H9 (cell line): ENCODE results near the gene PARP16. TPM values are rescaled to one million over a fixed set of nuclear protein-coding genes. Genes with fewer than 3 reads are reported as not detected.
A peak's percentile ranks its signal among the peaks of the same experiment; 100 is the strongest.

Experiments used
- DNase-seq: peaks from one replicate; pipeline ENCODE4 v3.0.0-alpha.2; 2017
- H2AFZ ChIP-seq: one replicate; pipeline ENCODE4 v1.6.1; 2013; ENCODE audit warnings: mild to moderate bottlenecking, low read length, control low read depth, moderate library complexity
- H2AK5ac ChIP-seq: 2 replicates; pipeline ENCODE4 v1.6.1; 2013; ENCODE audit warnings: low read length, control low read depth, mixed read lengths; ENCODE audit not compliant: insufficient read length
- H2BK120ac ChIP-seq: one replicate; pipeline ENCODE4 v1.6.1; 2013; ENCODE audit warnings: low read depth, mild to moderate bottlenecking, low read length, control low read depth, inconsistent platforms; ENCODE audit not compliant: poor library complexity, severe bottlenecking
- H2BK12ac ChIP-seq: 2 replicates; pipeline ENCODE4 v1.6.1; 2013; ENCODE audit warnings: low read length, control low read depth, mixed read lengths, low read depth; ENCODE audit not compliant: insufficient read length
- H2BK15ac ChIP-seq: 2 replicates; pipeline ENCODE4 v1.6.1; 2013; ENCODE audit warnings: low read depth, low read length, control low read depth
- H2BK20ac ChIP-seq: one replicate; pipeline ENCODE4 v1.6.1; 2013; ENCODE audit warnings: low read depth, mild to moderate bottlenecking, low read length, control low read depth, inconsistent platforms; ENCODE audit not compliant: poor library complexity, severe bottlenecking
- H2BK5ac ChIP-seq: 2 replicates; pipeline ENCODE4 v1.6.1; 2013; ENCODE audit warnings: low read length, control low read depth, mixed read lengths; ENCODE audit not compliant: insufficient read length
- H3K14ac ChIP-seq: 2 replicates; pipeline ENCODE4 v1.6.1; 2013; ENCODE audit warnings: low read length, control low read depth; ENCODE audit not compliant: insufficient read depth
- H3K18ac ChIP-seq: 2 replicates; pipeline ENCODE4 v1.6.1; 2013; ENCODE audit warnings: low read depth, mild to moderate bottlenecking, mixed read lengths, low read length, control low read depth; ENCODE audit not compliant: insufficient read length
- H3K23ac ChIP-seq: 2 replicates; pipeline ENCODE4 v1.6.1; 2013; ENCODE audit warnings: low read length, control low read depth, mixed read lengths, low read depth; ENCODE audit not compliant: insufficient read length
- H3K23me2 ChIP-seq: 2 replicates; pipeline ENCODE4 v1.6.1; 2013; ENCODE audit warnings: low read depth, mild to moderate bottlenecking, mixed read lengths, low read length, control low read depth; ENCODE audit not compliant: insufficient read length, poor library complexity, severe bottlenecking
- H3K27ac ChIP-seq: 2 replicates; pipeline ENCODE4 v1.5.1; 2013; ENCODE audit warnings: low read length, control low read depth, mixed read lengths, low read depth; ENCODE audit not compliant: insufficient read length
- H3K27me3 ChIP-seq: 2 replicates; pipeline ENCODE4 v1.6.1; 2013; ENCODE audit warnings: low read length, control low read depth, inconsistent platforms; ENCODE audit not compliant: insufficient read depth
- H3K4ac ChIP-seq: 2 replicates; pipeline ENCODE4 v1.6.1; 2013; ENCODE audit warnings: low read depth, mild to moderate bottlenecking, control low read depth, inconsistent platforms, low read length, moderate library complexity
- H3K4me1 ChIP-seq: 2 replicates; pipeline ENCODE4 v1.6.1; 2013; ENCODE audit warnings: low read length, control low read depth, inconsistent platforms; ENCODE audit not compliant: insufficient read depth
- H3K4me2 ChIP-seq: 2 replicates; pipeline ENCODE4 v1.6.1; 2013; ENCODE audit warnings: low read length, control low read depth, mixed read lengths; ENCODE audit not compliant: insufficient read length, insufficient read depth
- H3K56ac ChIP-seq: 2 replicates; pipeline ENCODE4 v1.6.1; 2013; ENCODE audit warnings: low read depth, mild to moderate bottlenecking, mixed read lengths, low read length, control low read depth; ENCODE audit not compliant: insufficient read length
- H3K79me1 ChIP-seq: 2 replicates; pipeline ENCODE4 v1.6.1; 2013; ENCODE audit warnings: low read depth, mild to moderate bottlenecking, moderate library complexity, low read length, control low read depth, inconsistent platforms; ENCODE audit not compliant: insufficient read depth, poor library complexity, severe bottlenecking
- H3K79me2 ChIP-seq: 2 replicates; pipeline ENCODE4 v1.6.1; 2013; ENCODE audit warnings: low read length, control low read depth, inconsistent platforms; ENCODE audit not compliant: insufficient read depth
- H3K9ac ChIP-seq: 2 replicates; pipeline ENCODE4 v1.6.1; 2013; ENCODE audit warnings: low read length, control low read depth, mixed read lengths; ENCODE audit not compliant: insufficient read length; ENCODE audit errors: extremely low read depth
- H3K9me3 ChIP-seq: one replicate; pipeline ENCODE4 v1.6.1; 2013; ENCODE audit warnings: low read depth, low read length, inconsistent platforms; ENCODE audit not compliant: control insufficient read depth
- H3T11ph ChIP-seq: one replicate; pipeline ENCODE4 v1.6.1; 2013; ENCODE audit warnings: mild to moderate bottlenecking, low read length, control low read depth, inconsistent platforms
- H4K20me1 ChIP-seq: one replicate; pipeline ENCODE4 v1.6.1; 2013; ENCODE audit not compliant: control insufficient read depth, insufficient read length, insufficient read depth
- H4K5ac ChIP-seq: 2 replicates; pipeline ENCODE4 v1.6.1; 2013; ENCODE audit warnings: low read depth, mild to moderate bottlenecking, mixed read lengths, low read length, control low read depth; ENCODE audit not compliant: insufficient read length
- H4K8ac ChIP-seq: replicated peaks from 2 replicates; pipeline ENCODE4 v1.6.1; 2013; ENCODE audit warnings: low read length, control low read depth, mixed read lengths, low read depth; ENCODE audit not compliant: insufficient read length
- H4K91ac ChIP-seq: 2 replicates; pipeline ENCODE4 v1.6.1; 2013; ENCODE audit warnings: low read depth, mild to moderate bottlenecking, moderate library complexity, mixed read lengths, low read length, control low read depth; ENCODE audit not compliant: insufficient read length
- H3K27ac Mint-ChIP-seq, 3 experiments: 2 replicates in 2 of 3; 3 replicates in 1 of 3; pipeline ENCODE4 v1.8.0; 2020 to 2021; ENCODE audit warnings: mixed read lengths in 3 of 3, mild to moderate bottlenecking in 1 of 3, moderate library complexity in 1 of 3
- H3K27me3 Mint-ChIP-seq: 2 replicates; pipeline ENCODE4 v1.8.0; 2021; ENCODE audit warnings: low read depth, mild to moderate bottlenecking, moderate library complexity, mixed read lengths
- H3K36me3 Mint-ChIP-seq, 3 experiments: 2 replicates in 2 of 3; 3 replicates in 1 of 3; pipeline ENCODE4 v1.8.0; 2020 to 2021; ENCODE audit warnings: low read depth in 3 of 3, mixed read lengths in 3 of 3; ENCODE audit not compliant: insufficient read depth in 1 of 3
- H3K4me1 Mint-ChIP-seq, 2 experiments: 2 replicates each; pipeline ENCODE4 v1.8.0; 2020; ENCODE audit warnings: mixed read lengths in 2 of 2
- H3K4me3 Mint-ChIP-seq, 2 experiments: 2 replicates in 1 of 2; 3 replicates in 1 of 2; pipeline ENCODE4 v1.8.0; 2020 to 2021; ENCODE audit warnings: mild to moderate bottlenecking in 2 of 2, mixed read lengths in 2 of 2, moderate library complexity in 1 of 2
- H3K9me3 Mint-ChIP-seq, 2 experiments: 2 replicates in 1 of 2; 3 replicates in 1 of 2; pipeline ENCODE4 v1.8.0; 2020; ENCODE audit warnings: mild to moderate bottlenecking in 2 of 2, mixed read lengths in 2 of 2, moderate library complexity in 1 of 2
- CTCF ChIP-seq: fragments of 200-600 bp; sonication (generic); conservative IDR thresholded peaks from 3 replicates; pipeline ENCODE4 v1.8.0; 2021; ENCODE audit warnings: antibody characterized with exemption, mild to moderate bottlenecking
- WGBS: extraction: QIAGEN DNeasy Blood & Tissue Kit; methylation state at CpG from one replicate; pipeline ENCODE4 v1.1.7; 2013; ENCODE audit warnings: missing lambda C conversion rate, low lambda C conversion rate, mixed read lengths; ENCODE audit not compliant: insufficient read length; ENCODE audit errors: extremely low coverage; 5-methylcytosine and 5-hydroxymethylcytosine counted together
- total RNA-seq: library from RNA; stranded (reverse); gene quantifications from 2 replicates; pipeline ENCODE4 v1.2.1, GENCODE V29; 2021

Gene PARP16
- total RNA-seq, 1 experiment from 2014 or later, result 3.9 TPM

DNA sequence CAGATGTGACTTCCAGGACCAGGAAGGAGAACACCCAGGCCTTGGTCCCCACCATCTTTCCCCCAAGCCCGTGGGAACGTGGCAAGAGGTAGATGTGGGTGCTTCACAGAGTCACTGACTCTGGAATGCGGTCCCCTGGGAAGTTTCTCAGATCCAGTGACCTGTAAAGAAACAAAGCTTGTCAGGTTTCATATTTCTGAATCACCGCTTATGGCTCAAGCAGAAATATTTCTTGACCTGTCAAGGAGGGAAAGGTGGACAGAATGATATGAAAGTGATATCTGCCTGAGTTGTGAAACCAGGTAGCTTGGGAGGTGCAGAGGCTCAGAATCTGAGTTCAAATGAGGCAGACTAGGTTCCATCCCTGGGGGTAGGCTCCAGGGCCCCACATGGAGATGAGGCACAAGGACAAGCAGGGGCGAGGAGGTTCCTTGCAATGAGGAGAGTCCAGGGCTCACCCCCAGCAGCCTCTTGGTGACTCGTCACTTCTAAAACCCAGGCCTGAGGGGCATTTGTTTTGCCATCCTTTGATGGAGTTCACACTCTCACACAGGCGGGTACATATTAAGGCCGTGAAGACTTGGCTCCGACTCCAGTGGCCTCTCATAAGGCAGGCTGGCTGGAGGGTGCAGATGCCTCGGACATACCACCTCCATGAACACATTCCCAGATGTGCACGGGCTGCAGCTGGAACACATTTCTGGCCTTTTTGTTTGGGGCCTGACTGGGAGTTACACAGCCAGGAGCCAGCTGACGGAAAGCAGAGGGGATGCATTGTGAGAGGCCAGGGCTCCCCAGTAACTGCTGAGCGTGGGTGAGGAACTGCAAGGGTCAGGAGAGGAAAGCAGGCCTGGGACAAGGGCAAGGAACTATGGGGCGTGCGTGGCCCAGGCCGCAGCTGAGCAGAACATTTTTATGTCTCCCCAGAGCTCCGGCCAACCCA is 76.7 kb downstream of the PARP16 start:
- Histone ChIP-seq H3K79me2 (no peaks in the 10 kb centered on the region), H2BK12ac (no peak overlapping the region), H4K20me1 (no peaks in the 10 kb centered on the region), H3K27me3 (no peaks in the 10 kb centered on the region), H2BK20ac (no peak overlapping the region), H3K79me1 (no peaks in the 10 kb centered on the region), H3K18ac (no peak overlapping the region), H2AK5ac (no peak overlapping the region), H3K4me2 (no peak overlapping the region), H3K56ac (no peak overlapping the region), H3K9ac (no peak overlapping the region), H2AFZ (no peak overlapping the region), H3K23ac (no peak overlapping the region), H4K91ac (no peak overlapping the region), H3K9me3 (no peaks in the 10 kb centered on the region), H3K4ac (no peak overlapping the region), H4K5ac (no peak overlapping the region), H2BK15ac (no peak overlapping the region), H3K23me2 (no peaks in the 10 kb centered on the region), H4K8ac (no peak overlapping the region), H2BK5ac (no peak overlapping the region), H3K4me1 (no peaks in the 10 kb centered on the region), H3K14ac (no peak overlapping the region), H3T11ph (no peak overlapping the region), H2BK120ac (no peak overlapping the region), H3K27ac (no peak overlapping the region)
- Mint-ChIP-seq H3K36me3 (no peaks in the 10 kb centered on the region; a peak in 1 of 7 replicates), H3K9me3 (no peaks in the 10 kb centered on the region), H3K4me1 (peaks cover 12 to 25% of the 10 kb centered on the region in 2 experiments), H3K4me3 (no peak overlapping the region; a peak in 1 of 5 replicates), H3K27ac (peak overlapping the region in 2 of 3 experiments; percentile 28 to 83; a peak in 1 of 7 replicates), H3K27me3 (peaks cover 3% of the 10 kb centered on the region)
- WGBS, result no CpG with 5 or more reads among the region's 17 CpGs
- DNase-seq, result no peak
- no peak for TF ChIP-seq CTCF
